H1 (cell line): Measurements from ENCODE around the gene SOCS7.

Experiments
- ASH2L ChIP-seq: fragments of 200-600, 300-600 bp; sonication (generic); IDR thresholded peaks from one replicate; pipeline ENCODE4 v1.7.1; 2017; ENCODE audit warnings: low read length
- BCL11A ChIP-seq, 2 experiments: IDR thresholded peaks; one replicate each; pipeline ENCODE4 v1.6.1; 2011; ENCODE audit warnings: low read depth in 2 of 2, low read length in 2 of 2, mild to moderate bottlenecking in 2 of 2
- CEBPB ChIP-seq: IDR thresholded peaks from 2 replicates; pipeline ENCODE4 v1.6.1; 2012; ENCODE audit warnings: low read depth, low read length
- CREB1 ChIP-seq: IDR thresholded peaks from 2 replicates; pipeline ENCODE4 v1.6.1; 2012; ENCODE audit warnings: inconsistent platforms
- EZH2 ChIP-seq: fragments of 200-600 bp; sonication (generic); IDR thresholded peaks from 2 replicates; pipeline ENCODE4 v1.7.1; 2012; ENCODE audit warnings: low read depth, mild to moderate bottlenecking, moderate library complexity, low read length, inconsistent platforms; ENCODE audit not compliant: severe bottlenecking
- GABPA ChIP-seq: IDR thresholded peaks from 2 replicates; pipeline ENCODE4 v1.6.1; 2011; ENCODE audit warnings: mild to moderate bottlenecking, low read length, moderate library complexity, borderline replicate concordance; ENCODE audit not compliant: insufficient read depth
- POLR2A ChIP-seq, 2 experiments: IDR thresholded peaks; 1 replicate in 1 of 2; 2 replicates in 1 of 2; pipeline ENCODE4 v1.6.1; 2011; ENCODE audit warnings: low read depth in 2 of 2, low read length in 2 of 2, mild to moderate bottlenecking in 2 of 2; ENCODE audit errors: control extremely low read depth in 1 of 2
- POLR2AphosphoS5 ChIP-seq: IDR thresholded peaks from 2 replicates; pipeline ENCODE4 v1.6.1; 2011; ENCODE audit warnings: low read depth, low read length
- SIN3A ChIP-seq, 2 experiments: IDR thresholded peaks in 1 of 2; conservative IDR thresholded peaks in 1 of 2; 2 replicates each; pipeline ENCODE4 v1.6.1; 2011 to 2012; ENCODE audit warnings: low read length in 2 of 2, improper control_type of control experiment in 1 of 2, low read depth in 1 of 2, mild to moderate bottlenecking in 1 of 2
- SRF ChIP-seq: IDR thresholded peaks from 2 replicates; pipeline ENCODE4 v1.6.1; 2011; ENCODE audit warnings: mild to moderate bottlenecking, low read depth, low read length, moderate library complexity
- TAF1 ChIP-seq: IDR thresholded peaks from 2 replicates; pipeline ENCODE4 v1.6.1; 2011; ENCODE audit warnings: mild to moderate bottlenecking, low read depth, low read length
- TF ChIP-seq, protein P1 (sequence below), 3 experiments: IDR thresholded peaks; 1 replicate in 2 of 3; 2 replicates in 1 of 3; pipeline versions ENCODE4 v1.5.1 to v1.6.1; 2011; ENCODE audit warnings: low read length in 3 of 3, mild to moderate bottlenecking in 3 of 3, inconsistent platforms in 2 of 3, low read depth in 1 of 3, moderate library complexity in 1 of 3; ENCODE audit not compliant: insufficient read depth in 1 of 3; ENCODE audit errors: control extremely low read depth in 1 of 3
- TF ChIP-seq, protein P2 (sequence below): IDR thresholded peaks from 2 replicates; pipeline ENCODE4 v1.6.1; 2011; ENCODE audit warnings: low read length, improper control_type of control experiment

DNA sequence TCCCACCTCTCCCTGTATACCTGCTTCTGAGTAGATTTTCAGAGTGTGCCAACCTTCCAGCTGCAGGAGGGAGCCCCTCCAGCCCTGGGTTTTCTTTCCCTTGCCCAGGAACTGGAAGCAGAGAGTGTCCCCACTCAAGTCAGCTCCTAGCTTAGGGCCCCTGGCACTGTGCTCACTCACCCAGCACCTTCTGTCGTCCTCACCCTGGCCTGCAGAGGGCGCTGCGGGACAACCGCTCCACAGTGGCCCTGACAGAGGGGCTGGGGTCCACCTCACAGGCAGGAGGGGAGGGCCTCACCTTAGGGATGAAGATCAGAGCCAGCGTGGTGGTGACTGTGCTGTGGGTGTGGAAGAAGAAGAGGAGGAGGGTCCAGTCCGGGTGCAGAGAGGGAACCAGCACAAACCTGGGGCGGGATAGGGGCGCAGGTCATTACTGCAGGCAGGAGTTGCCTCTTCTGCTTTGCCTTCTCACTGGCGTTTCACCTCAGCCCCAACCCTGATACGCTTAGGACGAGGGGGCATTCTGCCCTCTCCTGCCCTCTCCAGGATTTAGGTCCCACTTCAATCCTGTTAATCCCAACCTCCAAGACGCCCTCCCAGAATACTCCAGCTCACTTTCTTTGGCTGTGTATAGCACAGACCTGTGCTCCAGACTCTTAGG lies 17.9 kb upstream of the SOCS7 start:
- TF ChIP-seq, protein P1, sequence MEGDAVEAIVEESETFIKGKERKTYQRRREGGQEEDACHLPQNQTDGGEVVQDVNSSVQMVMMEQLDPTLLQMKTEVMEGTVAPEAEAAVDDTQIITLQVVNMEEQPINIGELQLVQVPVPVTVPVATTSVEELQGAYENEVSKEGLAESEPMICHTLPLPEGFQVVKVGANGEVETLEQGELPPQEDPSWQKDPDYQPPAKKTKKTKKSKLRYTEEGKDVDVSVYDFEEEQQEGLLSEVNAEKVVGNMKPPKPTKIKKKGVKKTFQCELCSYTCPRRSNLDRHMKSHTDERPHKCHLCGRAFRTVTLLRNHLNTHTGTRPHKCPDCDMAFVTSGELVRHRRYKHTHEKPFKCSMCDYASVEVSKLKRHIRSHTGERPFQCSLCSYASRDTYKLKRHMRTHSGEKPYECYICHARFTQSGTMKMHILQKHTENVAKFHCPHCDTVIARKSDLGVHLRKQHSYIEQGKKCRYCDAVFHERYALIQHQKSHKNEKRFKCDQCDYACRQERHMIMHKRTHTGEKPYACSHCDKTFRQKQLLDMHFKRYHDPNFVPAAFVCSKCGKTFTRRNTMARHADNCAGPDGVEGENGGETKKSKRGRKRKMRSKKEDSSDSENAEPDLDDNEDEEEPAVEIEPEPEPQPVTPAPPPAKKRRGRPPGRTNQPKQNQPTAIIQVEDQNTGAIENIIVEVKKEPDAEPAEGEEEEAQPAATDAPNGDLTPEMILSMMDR (IDR thresholded peaks at IDR 0.05; ENCODE audit: control extremely low read depth in 1 of 3, insufficient read depth in 1 of 3, low read depth in 1 of 3, low read length in 3 of 3) = peak; percentile 94 to 99 (median 98)
- no peak for TF ChIP-seq BCL11A (IDR thresholded peaks at IDR 0.05; ENCODE audit: low read depth in 2 of 2, low read length in 2 of 2)
- TF ChIP-seq, protein P2, sequence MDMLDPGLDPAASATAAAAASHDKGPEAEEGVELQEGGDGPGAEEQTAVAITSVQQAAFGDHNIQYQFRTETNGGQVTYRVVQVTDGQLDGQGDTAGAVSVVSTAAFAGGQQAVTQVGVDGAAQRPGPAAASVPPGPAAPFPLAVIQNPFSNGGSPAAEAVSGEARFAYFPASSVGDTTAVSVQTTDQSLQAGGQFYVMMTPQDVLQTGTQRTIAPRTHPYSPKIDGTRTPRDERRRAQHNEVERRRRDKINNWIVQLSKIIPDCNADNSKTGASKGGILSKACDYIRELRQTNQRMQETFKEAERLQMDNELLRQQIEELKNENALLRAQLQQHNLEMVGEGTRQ = no peak
- no peak for TF ChIP-seq CREB1
- peak in 1 of 2 experiments; percentile 53; a peak in 1 of 4 replicates for TF ChIP-seq SIN3A (conservative IDR thresholded peaks at IDR 0.05 in 1 of 2, IDR thresholded peaks at IDR 0.05 in 1 of 2; ENCODE audit: low read depth in 1 of 2, low read length in 2 of 2)
- no peak for TF ChIP-seq CEBPB
- TF ChIP-seq POLR2A (IDR thresholded peaks at IDR 0.05; ENCODE audit: control extremely low read depth in 1 of 2, low read depth in 2 of 2, low read length in 2 of 2) = no peak
- TF ChIP-seq SRF = no peak
- TF ChIP-seq ASH2L = no peak
- TF ChIP-seq GABPA = peak; percentile 42; the same call in 1 of the 2 replicates
- TF ChIP-seq EZH2 = no peak
- TF ChIP-seq TAF1 = no peak
- no peak for TF ChIP-seq POLR2AphosphoS5
